PC-3 (cell line): Measurements from ENCODE around the gene KPNA4. TPM values are rescaled to one million over a fixed set of nuclear protein-coding genes. Genes with fewer than 3 reads are reported as not detected.

Experiments
- ATAC-seq: fragments of 200-7000 bp; cut with Tn5 transposase; 2 replicates; pipeline ENCODE4 v1.9.1; 2020; ENCODE audit warnings: mild to moderate bottlenecking, moderate library complexity
- BruUV-seq: library from RNA; stranded (reverse); fragments of 400-500 nt; replicated peaks from 2 replicates; lab custom pipeline; 2021; lab: Mats Ljungman, UMichigan
- CTCF ChIA-PET: fragments of 300-600 bp; sonication (Branson Sonifier 250); formaldehyde crosslinking; loops from one replicate; lab custom pipeline; 2022; ENCODE audit warnings: antibody characterized with exemption; lab: Charles Lee
- POLR2A ChIA-PET: fragments of 300-600 bp; sonication (Branson Sonifier 250); formaldehyde crosslinking; loops from one replicate; lab custom pipeline; 2022; ENCODE audit warnings: antibody characterized with exemption; ENCODE audit not compliant: unreplicated experiment; lab: Charles Lee
- DNase-seq: peaks from one replicate; pipeline ENCODE4 v3.0.0-alpha.2; 2015
- H2AFZ ChIP-seq: fragments of 300-600 bp; sonication (generic); 2 replicates; pipeline ENCODE4 v1.6.0; 2016; ENCODE audit warnings: antibody characterized with exemption, low read length
- H3F3A ChIP-seq: fragments of 300-600 bp; sonication (generic); one replicate; pipeline ENCODE4 v1.6.0; 2017; ENCODE audit warnings: antibody characterized with exemption, low read length, control low read depth, mild to moderate bottlenecking; ENCODE audit not compliant: unreplicated experiment
- H3K27ac ChIP-seq: fragments of 300-600 bp; sonication (generic); 2 replicates; pipeline ENCODE4 v1.5.1; 2016; ENCODE audit warnings: mild to moderate bottlenecking, low read length
- H3K27me3 ChIP-seq: fragments of 300-600 bp; sonication (generic); 2 replicates; pipeline ENCODE4 v1.6.1; 2016; ENCODE audit warnings: low read length, mixed read lengths
- H3K36me3 ChIP-seq: fragments of 300-600 bp; sonication (generic); 2 replicates; pipeline ENCODE4 v1.6.1; 2016; ENCODE audit warnings: low read depth, mixed run types, low read length, mixed read lengths
- H3K4me1 ChIP-seq: fragments of 300-600 bp; sonication (generic); 2 replicates; pipeline ENCODE4 v1.5.1; 2016; ENCODE audit warnings: low read length; ENCODE audit not compliant: insufficient read depth
- H3K4me2 ChIP-seq: fragments of 300-600 bp; sonication (generic); 2 replicates; pipeline ENCODE4 v1.6.0; 2016; ENCODE audit warnings: low read length
- H3K4me3 ChIP-seq: fragments of 300-600 bp; sonication (generic); 2 replicates; pipeline ENCODE4 v1.5.1; 2016; ENCODE audit warnings: mild to moderate bottlenecking, low read length, mixed read lengths
- H3K79me2 ChIP-seq: fragments of 300-600 bp; sonication (generic); 2 replicates; pipeline ENCODE4 v1.6.1; 2017; ENCODE audit warnings: low read length, mixed read lengths
- H3K9ac ChIP-seq: fragments of 300-600 bp; sonication (generic); 2 replicates; pipeline ENCODE4 v1.6.0; 2016; ENCODE audit warnings: mild to moderate bottlenecking, low read length
- H3K9me2 ChIP-seq: fragments of 300-600 bp; sonication (generic); replicated peaks from 2 replicates; pipeline ENCODE4 v1.6.1; 2016; ENCODE audit warnings: mixed run types, low read length, mixed read lengths
- H3K9me3 ChIP-seq: fragments of 300-600 bp; sonication (generic); 2 replicates; pipeline ENCODE4 v1.6.1; 2016; ENCODE audit warnings: low read length, mixed read lengths
- H4K20me1 ChIP-seq: fragments of 300-600 bp; sonication (generic); 2 replicates; pipeline ENCODE4 v1.6.1; 2016; ENCODE audit warnings: low read length, mixed read lengths
- CTCF ChIP-seq: fragments of 300-600 bp; sonication (generic); conservative IDR thresholded peaks from 2 replicates; pipeline ENCODE4 v1.5.1; 2017; ENCODE audit warnings: antibody characterized with exemption, low read depth, mild to moderate bottlenecking, low read length
- EZH2 ChIP-seq: fragments of 300-600 bp; sonication (generic); IDR thresholded peaks from one replicate; pipeline ENCODE4 v1.6.1; 2017; ENCODE audit warnings: antibody characterized with exemption, mild to moderate bottlenecking, low read length; ENCODE audit not compliant: unreplicated experiment
- EZH2phosphoT487 ChIP-seq: fragments of 300-600 bp; sonication (generic); IDR thresholded peaks from 2 replicates; pipeline ENCODE4 v1.6.1; 2018; ENCODE audit warnings: mild to moderate bottlenecking, antibody characterized with exemption, low read length, borderline replicate concordance
- intact Hi-C: fragments of 100-400 bp; cut with micrococcal nuclease; formaldehyde crosslinking; loops from 2 replicates; pipeline ENCODE4 v1.9.0; 2023
- total RNA-seq: library from RNA; depleted of rRNA; stranded (reverse); fragments of >200 nt; gene quantifications from 2 replicates; pipeline ENCODE4 v1.2.3, GENCODE V29; 2014

The KPNA4 gene
- total RNA-seq, 1 experiment from 2014 or later = 31.5 TPM

GRCh38 chr3:160464321-160464720 is 101.0 kb downstream of the KPNA4 start:
- Histone ChIP-seq H3K4me1 (no peaks in the 10 kb centered on the region), H3K9ac (no peak overlapping the region), H3K9me2 (no peaks in the 10 kb centered on the region), H3K27ac (no peak overlapping the region), H3K36me3 (no peaks in the 10 kb centered on the region), H3K27me3 (no peaks in the 10 kb centered on the region), H3F3A (no peaks in the 10 kb centered on the region), H3K79me2 (no peaks in the 10 kb centered on the region), H3K4me3 (no peak overlapping the region), H2AFZ (no peak overlapping the region), H4K20me1 (no peaks in the 10 kb centered on the region), H3K4me2 (no peak overlapping the region), H3K9me3 (0 out of 2 replicates have a peak, but pooled peaks cover 5% of the 10 kb centered on the region)
- ChIA-PET POLR2A (no interaction called here), CTCF (interaction anchor here (0.6 kb wide), 1 partner anchor 130 kb away, joined by 3 read pairs; no protein-coding TSS in a partner anchor)
- TF ChIP-seq CTCF (no peak), EZH2 (no peak), EZH2phosphoT487 (no peak)
- no TSS peak for BruUV-seq
- ATAC-seq (no peak), DNase-seq (no peak)
- intact Hi-C loops = no loop called here

- no TSS peak for BruUV-seq
- TF ChIP-seq CTCF (no peak), EZH2phosphoT487 (no peak), EZH2 (no peak)
These were observed 105.3 kb downstream of the KPNA4 start for GRCh38 chr3:160460033-160460432.

GRCh38 chr3:160459450-160459970 is 105.9 kb downstream of the KPNA4 start:
- no peak overlapping the region for H3K4me2 ChIP-seq

More at GRCh38 chr3:160460033-160460432, 105.3 kb downstream of the KPNA4 start:
- Histone ChIP-seq H4K20me1 (no peaks in the 10 kb centered on the region), H3K4me2 (no peak overlapping the region), H3K9me3 (no peaks in the 10 kb centered on the region), H3K4me1 (no peaks in the 10 kb centered on the region), H3F3A (no peaks in the 10 kb centered on the region), H3K9ac (no peak overlapping the region), H3K4me3 (no peak overlapping the region), H3K79me2 (no peaks in the 10 kb centered on the region), H3K9me2 (no peaks in the 10 kb centered on the region), H2AFZ (no peak overlapping the region), H3K27me3 (no peaks in the 10 kb centered on the region), H3K27ac (no peak overlapping the region), H3K36me3 (no peaks in the 10 kb centered on the region)
- intact Hi-C loops = no loop called here
- DNase-seq (no peak), ATAC-seq (no peak)
- ChIA-PET POLR2A (no interaction called here), CTCF (no interaction called here)

More at GRCh38 chr3:160459450-160459970, 105.9 kb downstream of the KPNA4 start:
- CTCF ChIA-PET = no interaction called here
- DNase-seq = no peak
- no peak overlapping the region for H2AFZ ChIP-seq
- H3K36me3 ChIP-seq = no peaks in the 10 kb centered on the region
- no peaks in the 10 kb centered on the region for H3K27me3 ChIP-seq
- ATAC-seq = no peak
- H3K9me3 ChIP-seq = no peaks in the 10 kb centered on the region
- no peak overlapping the region for H3K4me3 ChIP-seq
- POLR2A ChIA-PET = no interaction called here
- no peaks in the 10 kb centered on the region for H3F3A ChIP-seq
- BruUV-seq = no TSS peak
- no peak overlapping the region for H3K9ac ChIP-seq
- no peaks in the 10 kb centered on the region for H3K79me2 ChIP-seq
- no peaks in the 10 kb centered on the region for H3K4me1 ChIP-seq
- H3K9me2 ChIP-seq = no peaks in the 10 kb centered on the region
- no peak for TF ChIP-seq CTCF
- no peak for TF ChIP-seq EZH2
- no peak for TF ChIP-seq EZH2phosphoT487
- intact Hi-C loops = no loop called here
- no peak overlapping the region for H3K27ac ChIP-seq
- H4K20me1 ChIP-seq = no peaks in the 10 kb centered on the region
